H1 (cell line): ENCODE data around the gene NR1I3. TPM values are rescaled to one million over a fixed set of nuclear protein-coding genes. Genes with fewer than 3 reads are reported as not detected.
A peak's percentile ranks its signal among the peaks of the same experiment; 100 is the strongest.

Source experiments
- CTCF ChIA-PET: fragments of 300-600 bp; sonication (Branson Sonifier 250); formaldehyde crosslinking; loops from one replicate; lab custom pipeline; 2021; ENCODE audit not compliant: partially characterized antibody; lab: Charles Lee
- POLR2A ChIA-PET: fragments of 300-600 bp; sonication (Branson Sonifier 250); formaldehyde crosslinking; loops from one replicate; lab custom pipeline; 2021; ENCODE audit warnings: inconsistent platforms; ENCODE audit not compliant: partially characterized antibody; lab: Charles Lee
- DNase-seq, 2 experiments: peaks; one replicate each; pipeline versions ENCODE4 v3.0.0 to v3.0.0-alpha.2; 2010 to 2022; ENCODE audit warnings: low spot score in 2 of 2, low read depth in 1 of 2, mixed read lengths in 1 of 2
- FAIRE-seq: peaks from 2 replicates; lab custom pipeline; 2011; peaks lifted over from hg19 to GRCh38; lab: Jason Lieb, UNC
- H2AFZ ChIP-seq: 2 replicates; pipeline ENCODE4 v1.8.1; 2012; ENCODE audit warnings: low read length, inconsistent platforms
- H2AK5ac ChIP-seq: 2 replicates; pipeline ENCODE4 v1.6.1; 2013; ENCODE audit warnings: low read depth, low read length
- H2BK120ac ChIP-seq: replicated peaks from 2 replicates; pipeline ENCODE3; 2013; ENCODE audit warnings: low read depth, low read length, inconsistent platforms
- H2BK12ac ChIP-seq: 2 replicates; pipeline ENCODE4 v1.6.1; 2013; ENCODE audit warnings: low read depth, low read length
- H2BK15ac ChIP-seq: 2 replicates; pipeline ENCODE4 v1.6.1; 2013; ENCODE audit warnings: low read length
- H2BK20ac ChIP-seq: 2 replicates; pipeline ENCODE4 v1.6.1; 2013; ENCODE audit warnings: low read length
- H2BK5ac ChIP-seq: 2 replicates; pipeline ENCODE4 v1.6.1; 2013; ENCODE audit warnings: low read depth, low read length
- H3K14ac ChIP-seq: 2 replicates; pipeline ENCODE4 v1.6.1; 2013; ENCODE audit warnings: inconsistent platforms; ENCODE audit not compliant: insufficient read length
- H3K18ac ChIP-seq: 2 replicates; pipeline ENCODE4 v1.6.1; 2013; ENCODE audit warnings: low read length; ENCODE audit errors: extremely low read depth
- H3K23ac ChIP-seq: 2 replicates; pipeline ENCODE4 v1.6.1; 2013; ENCODE audit warnings: inconsistent platforms; ENCODE audit not compliant: insufficient read length
- H3K23me2 ChIP-seq: 2 replicates; pipeline ENCODE4 v1.6.1; 2013; ENCODE audit warnings: low read depth, low read length
- H3K27ac ChIP-seq: 2 replicates; pipeline ENCODE4 v1.6.1; 2011; ENCODE audit warnings: low read depth, low read length, inconsistent platforms
- H3K27me3 ChIP-seq, 4 experiments: replicated peaks in 1 of 4; 1 replicate in 1 of 4; 2 replicates in 3 of 4; pipeline versions ENCODE4 v1.6.1 to v1.8.1; 2011 to 2013; ENCODE audit warnings: low read length in 3 of 4, mild to moderate bottlenecking in 3 of 4, inconsistent platforms in 2 of 4, mixed read lengths in 2 of 4, moderate library complexity in 1 of 4; ENCODE audit not compliant: control insufficient read depth in 3 of 4, insufficient read depth in 3 of 4; ENCODE audit errors: extremely low read depth in 1 of 4
- H3K36me3 ChIP-seq, 4 experiments: 2 replicates each; pipeline versions ENCODE4 v1.6.1 to v1.8.1; 2011 to 2013; ENCODE audit warnings: mild to moderate bottlenecking in 4 of 4, low read length in 3 of 4, moderate library complexity in 2 of 4, control low read depth in 1 of 4, inconsistent platforms in 1 of 4; ENCODE audit not compliant: insufficient read depth in 4 of 4, control insufficient read depth in 2 of 4
- H3K4ac ChIP-seq: replicated peaks from 2 replicates; pipeline ENCODE3; 2013; ENCODE audit warnings: low read length, low read depth, mixed read lengths, inconsistent platforms; ENCODE audit not compliant: insufficient read length
- H3K4me1 ChIP-seq, 4 experiments: replicated peaks in 1 of 4; 1 replicate in 1 of 4; 2 replicates in 3 of 4; pipeline versions ENCODE4 v1.6.1 to v1.8.1; 2011 to 2013; ENCODE audit warnings: low read length in 3 of 4, inconsistent platforms in 2 of 4, mixed read lengths in 1 of 4; ENCODE audit not compliant: insufficient read depth in 4 of 4, control insufficient read depth in 3 of 4
- H3K4me2 ChIP-seq, 2 experiments: 2 replicates each; pipeline versions ENCODE4 v1.6.1 to v1.8.1; 2011 to 2013; ENCODE audit warnings: low read depth in 2 of 2, low read length in 2 of 2, control low read depth in 1 of 2, inconsistent platforms in 1 of 2, mild to moderate bottlenecking in 1 of 2; ENCODE audit not compliant: insufficient read depth in 1 of 2
- H3K4me3 ChIP-seq, 4 experiments: fragments of 200-600, 300-600 bp in 1 of 4; sonication (generic), shearing (Covaris generic), sonication (Bioruptor Twin) in 1 of 4; 2 replicates each; pipeline versions ENCODE4 v1.5.1 to v1.8.1; 2011 to 2016; ENCODE audit warnings: low read length in 4 of 4, low read depth in 3 of 4, control low read depth in 2 of 4, inconsistent platforms in 2 of 4, mild to moderate bottlenecking in 2 of 4, mixed read lengths in 1 of 4, moderate library complexity in 1 of 4; ENCODE audit not compliant: insufficient read depth in 2 of 4; ENCODE audit errors: extremely low read depth in 1 of 4
- H3K56ac ChIP-seq: replicated peaks from 2 replicates; pipeline ENCODE3; 2013; ENCODE audit warnings: low read depth, mild to moderate bottlenecking, mixed read lengths, low read length, inconsistent platforms; ENCODE audit not compliant: insufficient read length
- H3K79me1 ChIP-seq: 2 replicates; pipeline ENCODE4 v1.6.1; 2013; ENCODE audit warnings: low read depth, low read length, control low read depth
- H3K79me2 ChIP-seq, 2 experiments: 2 replicates each; pipeline versions ENCODE4 v1.6.1 to v1.8.1; 2012 to 2013; ENCODE audit warnings: low read length in 2 of 2, mild to moderate bottlenecking in 2 of 2, inconsistent platforms in 1 of 2; ENCODE audit not compliant: insufficient read depth in 2 of 2, control insufficient read depth in 1 of 2
- H3K9ac ChIP-seq, 4 experiments: replicated peaks in 1 of 4; 1 replicate in 1 of 4; 2 replicates in 3 of 4; pipeline versions ENCODE4 v1.6.1 to v1.8.1; 2011 to 2013; ENCODE audit warnings: low read depth in 3 of 4, low read length in 3 of 4, control low read depth in 2 of 4, mild to moderate bottlenecking in 2 of 4, moderate library complexity in 2 of 4, inconsistent platforms in 1 of 4; ENCODE audit errors: extremely low read depth in 1 of 4
- H3K9me3 ChIP-seq, 2 experiments: 2 replicates each; pipeline versions ENCODE4 v1.6.1 to v1.8.1; 2012 to 2013; ENCODE audit warnings: mild to moderate bottlenecking in 2 of 2, moderate library complexity in 2 of 2, control low read depth in 1 of 2, inconsistent platforms in 1 of 2, low read depth in 1 of 2, low read length in 1 of 2, mixed read lengths in 1 of 2; ENCODE audit not compliant: insufficient read depth in 2 of 2
- H4K20me1 ChIP-seq, 2 experiments: replicated peaks in 1 of 2; 2 replicates each; pipeline versions ENCODE3 to v1.8.1; 2011 to 2013; ENCODE audit warnings: inconsistent platforms in 2 of 2, low read length in 2 of 2, mild to moderate bottlenecking in 1 of 2; ENCODE audit not compliant: insufficient read depth in 2 of 2, control insufficient read depth in 1 of 2
- H4K5ac ChIP-seq: 2 replicates; pipeline ENCODE4 v1.6.1; 2013; ENCODE audit warnings: low read length, low read depth, mixed read lengths, inconsistent platforms; ENCODE audit not compliant: insufficient read length
- H4K8ac ChIP-seq: 2 replicates; pipeline ENCODE4 v1.8.0; 2013; ENCODE audit warnings: mild to moderate bottlenecking, moderate library complexity, low read length, inconsistent platforms; ENCODE audit not compliant: insufficient read depth; ENCODE audit errors: extremely low read depth
- H4K91ac ChIP-seq: replicated peaks from 2 replicates; pipeline ENCODE3; 2013; ENCODE audit warnings: low read length, mixed read lengths, inconsistent platforms; ENCODE audit not compliant: insufficient read length
- ATF2 ChIP-seq: IDR thresholded peaks from 2 replicates; pipeline ENCODE4 v1.6.1; 2012; ENCODE audit warnings: low read length, inconsistent platforms
- HDAC2 ChIP-seq, 2 experiments: fragments of 300-600 bp in 1 of 2; sonication (generic) in 1 of 2; IDR thresholded peaks; 2 replicates each; pipeline ENCODE4 v1.6.1; 2011 to 2012; ENCODE audit warnings: low read depth in 2 of 2, low read length in 2 of 2, mild to moderate bottlenecking in 2 of 2, moderate library complexity in 2 of 2, borderline replicate concordance in 1 of 2, inconsistent platforms in 1 of 2
- RAD21 ChIP-seq, 2 experiments: IDR thresholded peaks in 1 of 2; conservative IDR thresholded peaks in 1 of 2; 2 replicates each; pipeline ENCODE4 v1.6.1; 2011; ENCODE audit warnings: low read depth in 2 of 2, low read length in 2 of 2, improper control_type of control experiment in 1 of 2, inconsistent platforms in 1 of 2, mild to moderate bottlenecking in 1 of 2, moderate library complexity in 1 of 2
- WGBS, 2 experiments: shearing (Covaris generic) in 1 of 2; methylation state at CpG; one replicate each; pipeline versions ENCODE4 v1.1.6 to v1.1.7; 2013 to 2015; ENCODE audit warnings: low lambda C conversion rate in 2 of 2, mixed read lengths in 2 of 2, inconsistent platforms in 1 of 2, low coverage in 1 of 2, missing lambda C conversion rate in 1 of 2; ENCODE audit not compliant: insufficient replicate concordance in 2 of 2, insufficient coverage in 1 of 2, insufficient read length in 1 of 2; ENCODE audit errors: extremely low coverage in 1 of 2, missing lambda C conversion rate in 1 of 2; 5-methylcytosine and 5-hydroxymethylcytosine counted together
- polyA plus RNA-seq, 7 experiments: library from polyadenylated mRNA; depleted of rRNA in 3 of 7; stranded (reverse) in 5 of 7; unstranded in 2 of 7; fragments of >200 nt in 5 of 7; fragments of 200-250 nt in 2 of 7; gene quantifications; 1 replicate in 5 of 7; 2 replicates in 1 of 7; 4 replicates in 1 of 7; pipeline versions ENCODE4 v1.2.1 to v1.2.3, GENCODE V29; 2011 to 2013; ENCODE audit warnings: missing spikeins in 2 of 7, mixed read lengths in 2 of 7
- total RNA-seq: library from RNA; stranded (reverse); fragmentation: NEBNext Ultra II Directional; extraction: Animal tissue kit (Norgen Biotek cat#: 25700); gene quantifications from 2 replicates; pipeline ENCODE4 v1.2.1, GENCODE V29; 2021

NR1I3 gene
- total and polyA plus RNA-seq, 2 of the 8 experiments (the other 6 are each of a cell fraction or from before 2014, with no cell fraction given): not detected

- H2AFZ ChIP-seq: no peak overlapping the region
- H3K79me2 ChIP-seq: no peaks in the 10 kb centered on the region
- H3K9me3 ChIP-seq: peaks cover 11 to 12% of the 10 kb centered on the region in 2 experiments
- FAIRE-seq (no peak), DNase-seq (no peak)
- CTCF ChIA-PET: interaction anchor here (0.9 to 5.8 kb wide), 8 partner anchors 8 to 46 kb away, joined by 3 to 67 read pairs (median 6); partner anchors contain the start of gene TOMM40L
- H4K5ac ChIP-seq: no peak overlapping the region
- no peak overlapping the region for H2AK5ac ChIP-seq
- H3K4me3 ChIP-seq: no peak overlapping the region
- 89% methylated on average over 12 of the region's 12 CpGs; no CpG with 5 or more reads in 1 of the 2 experiments for WGBS, 2 experiments
- no peak overlapping the region for H2BK120ac ChIP-seq
- peaks cover 0 to 3% (median 0%) of the 10 kb centered on the region in 4 experiments; a peak in 1 of 8 replicates for H3K36me3 ChIP-seq
- H2BK15ac ChIP-seq: 0 out of 2 replicates have a peak overlapping the region, but pooled peaks have one; percentile 53
- no peak overlapping the region for H2BK20ac ChIP-seq
- H3K4ac ChIP-seq: no peak overlapping the region
- H3K23ac ChIP-seq: no peak overlapping the region
- H2BK12ac ChIP-seq: no peak overlapping the region
- H4K8ac ChIP-seq: no peak overlapping the region
- no peak overlapping the region for H3K14ac ChIP-seq
- H4K91ac ChIP-seq: no peak overlapping the region
- peaks cover 4 to 8% (median 6%) of the 10 kb centered on the region in 4 experiments; a peak in 4 of 7 replicates for H3K4me1 ChIP-seq
- no peak overlapping the region for H3K4me2 ChIP-seq
- H3K9ac ChIP-seq: no peak overlapping the region
- H3K56ac ChIP-seq: no peak overlapping the region
- H4K20me1 ChIP-seq: no peaks in the 10 kb centered on the region
- H3K27ac ChIP-seq: no peak overlapping the region
- H3K23me2 ChIP-seq: peaks cover 9% of the 10 kb centered on the region
- TF ChIP-seq ATF2: no peak
- TF ChIP-seq RAD21 (IDR thresholded peaks at IDR 0.05 in 1 of 2, conservative IDR thresholded peaks at IDR 0.05 in 1 of 2; ENCODE audit: low read depth in 2 of 2, low read length in 2 of 2): no peak
- no peak for TF ChIP-seq HDAC2 (IDR thresholded peaks at IDR 0.05; ENCODE audit: borderline replicate concordance in 1 of 2, low read depth in 2 of 2, low read length in 2 of 2)
- TF ChIP-seq, all 59 proteins: peak for 0
- POLR2A ChIA-PET: interaction anchor here (0.7 to 1.3 kb wide), 3 partner anchors 16 to 58 kb away, joined by 3 read pairs; no protein-coding TSS in a partner anchor
- no peak overlapping the region for H2BK5ac ChIP-seq
- H3K27me3 ChIP-seq: peaks cover 7 to 25% (median 22%) of the 10 kb centered on the region in 4 experiments
- no peak overlapping the region for H3K18ac ChIP-seq
- H3K79me1 ChIP-seq: no peaks in the 10 kb centered on the region
Measured at GRCh38 chr1:161261261-161262235, 23.5 kb upstream of the NR1I3 start.
